ENCODE results near the gene BTC. TPM values are rescaled to one million over a fixed set of nuclear protein-coding genes. Genes with fewer than 3 reads are reported as not detected.
"Not testable (repeated sequence)": the region's sequence is repeated elsewhere in the genome, so short reads cannot be mapped to it uniquely, and the experiment has no call there.

Gene BTC
- total RNA-seq, 1 donor from 2014 or later: 0.12 TPM

DNA sequence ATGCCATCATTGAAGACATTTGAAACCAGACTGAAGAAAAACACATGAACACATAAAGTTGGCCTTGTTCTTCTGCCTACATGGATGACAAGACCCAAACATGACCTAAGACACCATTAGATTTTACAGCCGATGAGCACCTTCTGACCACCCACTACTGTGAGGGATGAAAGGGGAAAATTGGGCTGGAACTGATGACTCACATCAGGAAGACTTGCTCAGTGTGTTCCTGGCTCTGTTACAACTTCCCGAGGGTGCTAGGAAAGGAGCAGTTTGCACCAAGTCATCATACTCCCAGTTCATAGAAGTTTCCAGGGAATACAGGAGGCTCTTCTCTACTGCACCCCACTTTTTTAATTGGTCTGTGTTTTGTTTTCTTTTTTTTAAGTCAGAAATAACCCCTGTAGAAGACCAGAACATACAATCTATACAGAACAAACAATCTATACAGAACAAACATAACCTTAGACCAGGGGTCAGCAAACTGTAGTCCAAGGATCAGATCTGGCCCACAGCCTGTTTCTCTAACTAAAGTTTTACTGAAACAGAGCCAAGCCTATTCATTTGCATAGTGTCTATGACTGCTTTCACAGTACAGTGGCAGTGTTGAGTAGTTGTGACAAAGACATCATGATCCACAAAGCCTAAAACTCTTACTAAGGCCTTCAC, 25.3 kb downstream of the BTC start:
- intact Hi-C loops (cut with micrococcal nuclease): no loop called here
- DNase-seq: no peak
- no peak for ATAC-seq

DNA sequence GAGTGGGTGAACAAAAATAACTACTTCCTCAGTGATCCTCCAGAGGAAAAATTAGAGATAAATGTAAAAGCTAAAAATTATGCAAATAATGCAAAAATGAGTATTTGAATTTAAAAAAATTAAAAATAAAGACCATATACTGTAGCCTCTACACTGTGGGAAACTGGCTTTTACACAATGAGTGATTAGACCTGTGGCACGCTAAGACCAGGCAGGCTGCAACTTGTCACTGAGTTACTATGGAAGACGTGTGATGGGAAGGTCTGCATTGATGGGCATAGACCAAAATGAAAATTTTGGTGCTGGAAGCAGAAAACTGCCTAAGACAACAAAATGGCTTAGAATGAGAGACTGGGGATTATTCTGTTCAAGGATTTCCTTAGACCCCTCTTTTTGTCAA, 30.2 kb downstream of the BTC start:
- intact Hi-C loops (cut with micrococcal nuclease): no loop called here
- ATAC-seq: no peak
- DNase-seq: no peak

DNA sequence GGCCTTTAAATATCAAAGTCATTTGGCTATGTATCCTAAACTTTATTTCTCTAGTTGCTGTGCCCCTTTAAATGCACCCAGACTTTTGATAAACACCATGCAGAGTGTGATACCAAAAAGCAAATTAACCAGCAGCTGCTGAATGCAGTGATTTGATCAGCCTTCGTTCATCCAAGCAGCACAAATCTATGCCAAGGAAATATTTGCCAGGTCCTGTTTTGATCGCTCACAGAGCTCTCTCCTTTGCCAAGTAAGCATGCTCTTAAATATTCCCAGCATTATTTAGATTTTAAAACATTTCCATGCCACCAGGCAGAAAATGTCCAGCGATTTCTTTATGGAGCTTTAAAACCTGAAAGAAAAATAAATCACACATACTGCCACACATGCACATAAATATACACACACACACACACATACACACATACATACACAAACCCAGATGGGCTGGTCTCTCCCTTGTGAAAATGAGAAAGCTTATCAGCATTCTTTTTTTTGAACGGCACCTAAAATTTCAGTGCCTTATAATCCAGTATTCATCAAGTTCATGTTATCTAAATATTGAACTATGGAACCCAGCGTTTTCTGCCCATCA, 35.7 kb downstream of the BTC start:
- intact Hi-C loops (cut with micrococcal nuclease): no loop called here
- ATAC-seq (no peak), DNase-seq (no peak)

DNA sequence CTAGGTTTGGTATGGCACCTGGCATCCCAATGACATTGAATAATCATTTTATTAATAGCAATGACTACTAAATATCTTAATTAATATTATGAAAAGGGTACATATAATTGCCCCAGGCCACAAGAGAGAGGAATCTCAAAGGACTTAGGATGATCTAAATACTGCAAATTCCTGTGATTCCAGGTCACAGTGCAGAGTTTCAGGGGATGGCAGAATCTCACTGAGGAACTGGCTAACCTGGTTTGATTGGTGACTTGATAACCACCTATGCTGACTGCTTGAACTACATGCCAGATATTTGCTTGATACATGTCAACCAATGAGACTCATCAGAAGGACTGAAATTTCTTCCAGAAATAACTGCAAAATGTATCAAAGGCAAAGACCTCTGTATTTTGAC, 37.2 kb downstream of the BTC start:
- ATAC-seq: no peak
- DNase-seq: no peak
- intact Hi-C loops (cut with micrococcal nuclease): no loop called here

DNA sequence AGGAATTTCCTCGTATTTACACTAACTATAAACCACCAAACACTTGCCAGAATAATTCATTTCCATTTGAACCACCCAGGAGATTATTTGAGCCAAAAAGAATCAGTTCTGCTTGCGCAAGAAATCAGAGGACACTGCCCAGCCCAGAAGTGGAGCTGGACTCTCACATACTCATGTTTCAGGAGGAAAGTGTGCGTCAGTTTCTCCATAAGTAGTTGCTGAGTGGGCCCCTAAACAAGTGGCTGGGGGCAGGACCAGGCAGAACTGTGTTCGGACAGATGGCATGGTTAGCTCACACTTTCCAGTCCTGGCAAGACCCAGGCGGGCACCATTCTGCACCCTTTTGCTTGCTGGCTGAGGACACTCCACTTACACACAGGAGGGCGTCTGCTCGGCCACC, 38.8 kb downstream of the BTC start:
- ATAC-seq (no peak), DNase-seq (no peak)
- intact Hi-C loops (cut with micrococcal nuclease): no loop called here

DNA sequence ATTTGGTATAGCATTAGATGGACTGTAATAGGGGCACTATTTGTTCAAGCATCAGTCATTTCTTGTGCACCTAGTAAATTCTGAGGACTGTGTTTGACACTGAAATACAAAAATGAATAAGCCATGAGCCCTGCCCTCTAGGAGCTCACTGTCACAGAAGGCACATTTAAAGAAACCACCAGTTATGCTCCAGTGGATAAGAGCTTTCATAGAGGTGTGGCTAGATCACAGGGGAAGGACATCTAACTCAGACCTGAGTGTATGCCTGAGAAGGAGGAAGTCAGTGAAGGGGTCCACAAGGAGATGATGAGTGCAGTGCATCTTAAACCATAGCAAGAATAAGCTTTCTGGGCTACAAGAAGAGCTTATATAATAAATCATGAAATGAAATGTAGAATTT, 40.1 kb downstream of the BTC start:
- intact Hi-C loops (cut with micrococcal nuclease): no loop called here
- DNase-seq (no peak), ATAC-seq (no peak)

DNA sequence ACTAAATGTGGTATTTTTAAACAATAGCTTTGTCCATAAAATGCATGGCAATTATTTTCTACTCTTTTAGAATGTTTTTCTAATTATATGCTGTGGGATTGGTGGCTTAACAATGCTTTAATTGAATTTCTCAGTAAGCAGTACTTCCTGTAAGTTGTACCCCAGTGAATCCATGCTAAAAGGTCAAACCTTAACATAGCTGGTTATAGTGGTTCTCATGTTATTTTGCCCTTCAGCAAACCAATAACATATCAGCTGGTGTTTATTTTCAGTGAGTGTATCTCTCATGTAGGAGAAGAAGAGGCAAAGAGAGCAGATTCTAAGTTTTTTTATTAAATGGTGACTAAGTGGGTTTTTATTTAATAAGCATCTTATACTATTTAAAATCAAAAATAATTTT, 41.5 kb downstream of the BTC start:
- DNase-seq: no peak
- ATAC-seq: no peak
- intact Hi-C loops (cut with micrococcal nuclease): no loop called here

DNA sequence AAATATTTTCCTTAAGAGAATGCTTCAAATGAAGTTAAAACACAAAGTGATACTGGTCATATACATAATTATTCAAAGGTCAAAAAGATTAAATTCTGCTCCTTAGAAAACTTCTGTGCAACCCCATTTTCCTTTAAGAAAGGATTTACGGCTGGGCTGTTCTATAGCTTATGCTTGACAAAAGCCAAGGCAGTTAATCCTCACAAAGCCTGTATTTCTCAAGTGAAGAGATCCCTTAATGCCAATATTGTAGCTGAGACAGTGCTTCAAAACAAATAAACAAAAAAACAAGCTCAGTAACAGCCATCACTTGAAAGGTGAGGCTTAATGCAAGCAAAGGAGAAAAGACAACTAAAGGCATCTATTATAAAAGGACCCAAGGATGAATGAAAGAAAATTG, 42.5 kb downstream of the BTC start:
- DNase-seq (no peak), ATAC-seq (no peak)
- intact Hi-C loops (cut with micrococcal nuclease): no loop called here

DNA sequence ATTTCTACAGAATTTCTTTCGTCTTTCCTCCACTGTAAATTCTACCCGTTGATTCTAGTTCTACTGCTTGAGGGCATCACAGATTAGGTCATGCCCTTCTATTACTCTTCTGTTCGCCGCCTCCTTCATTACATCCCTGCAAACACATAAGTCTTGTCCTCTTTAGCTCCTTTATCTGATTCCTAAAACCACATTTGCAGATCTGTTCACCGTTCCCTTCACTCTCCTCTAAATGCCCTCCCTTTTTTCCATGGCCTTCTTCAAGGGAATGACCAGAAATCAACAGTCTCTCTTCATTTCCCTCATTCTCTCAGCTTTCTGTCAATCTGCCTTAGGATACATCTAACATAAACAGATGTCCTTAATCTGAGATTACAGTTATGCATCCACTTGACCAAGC, 43.1 kb downstream of the BTC start:
- intact Hi-C loops (cut with micrococcal nuclease): no loop called here

DNA sequence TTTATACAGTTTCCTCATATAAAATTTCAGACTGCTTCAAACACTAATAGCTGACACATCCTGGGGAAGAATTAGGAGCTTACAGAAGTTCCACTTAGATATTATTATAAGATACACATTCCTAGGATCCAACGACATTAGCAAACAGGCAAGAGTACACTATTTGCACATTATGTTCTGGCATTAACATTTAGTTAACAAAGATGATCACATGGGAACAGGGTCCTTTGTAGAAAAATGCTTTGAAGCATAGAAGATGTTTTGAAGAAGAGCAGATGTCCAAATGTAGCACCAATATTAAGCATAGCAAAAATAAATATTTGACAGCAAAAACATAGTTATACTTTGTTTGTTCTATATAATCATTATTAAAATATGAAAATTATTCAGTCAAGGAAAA, 52.1 kb downstream of the BTC start:
- intact Hi-C loops (cut with micrococcal nuclease): no loop called here
- no peak for ATAC-seq
- no peak for DNase-seq

More for the DNA sequence above, 43.1 kb downstream of the BTC start:
- DNase-seq: no peak
- no peak for ATAC-seq

DNA sequence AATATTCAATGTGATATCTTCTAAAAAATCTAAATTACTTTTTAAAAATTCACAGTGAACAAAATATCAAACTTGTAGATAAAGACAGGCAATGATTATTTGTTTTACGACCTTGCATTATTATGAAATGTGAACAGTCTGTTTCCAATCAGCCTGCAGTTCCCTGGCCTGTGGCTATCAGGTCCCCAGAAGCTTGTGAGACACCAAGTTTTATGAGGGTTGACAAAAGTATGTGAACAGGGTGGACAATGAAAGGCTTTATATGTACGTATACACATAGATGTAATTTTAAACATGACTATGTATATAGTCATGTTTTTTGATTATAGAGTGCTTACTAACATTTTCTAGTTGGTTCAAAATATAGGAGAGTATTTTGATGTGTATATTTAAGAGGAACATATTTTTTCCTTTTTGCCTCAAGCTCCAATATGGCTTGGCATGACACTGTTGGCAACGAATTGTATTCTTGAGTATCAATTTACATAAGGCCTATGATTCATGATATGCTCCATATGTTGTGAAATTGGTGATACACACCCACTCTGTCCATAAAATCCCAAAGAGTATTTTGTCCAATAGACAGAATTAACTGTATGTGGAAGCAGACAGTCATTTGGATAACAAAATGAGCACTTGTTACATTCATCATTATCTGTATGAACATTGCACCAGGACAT, 55.7 kb downstream of the BTC start:
- DNase-seq: no peak
- intact Hi-C loops (cut with micrococcal nuclease): no loop called here
- no peak for ATAC-seq

DNA sequence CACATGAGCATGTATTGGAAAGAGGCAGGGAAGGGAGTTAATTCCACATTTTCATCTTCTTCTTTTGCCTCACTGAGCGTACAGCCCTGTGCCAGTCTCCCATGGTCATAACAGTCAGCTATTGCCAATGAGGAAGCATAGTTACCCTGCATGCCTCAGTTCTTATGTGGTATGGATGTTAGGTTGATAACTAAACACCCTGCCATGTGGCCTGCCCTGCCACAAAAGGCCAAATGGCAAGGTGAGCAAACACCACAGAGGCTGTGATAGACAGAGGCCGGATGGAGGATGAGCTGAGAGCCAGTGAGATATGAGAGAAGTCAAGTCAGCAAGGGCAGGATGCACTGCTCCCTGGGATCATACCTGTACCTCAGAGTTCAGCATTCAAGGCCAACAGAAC, 59.3 kb downstream of the BTC start:
- DNase-seq: no peak
- intact Hi-C loops (cut with micrococcal nuclease): no loop called here
- no peak for ATAC-seq

DNA sequence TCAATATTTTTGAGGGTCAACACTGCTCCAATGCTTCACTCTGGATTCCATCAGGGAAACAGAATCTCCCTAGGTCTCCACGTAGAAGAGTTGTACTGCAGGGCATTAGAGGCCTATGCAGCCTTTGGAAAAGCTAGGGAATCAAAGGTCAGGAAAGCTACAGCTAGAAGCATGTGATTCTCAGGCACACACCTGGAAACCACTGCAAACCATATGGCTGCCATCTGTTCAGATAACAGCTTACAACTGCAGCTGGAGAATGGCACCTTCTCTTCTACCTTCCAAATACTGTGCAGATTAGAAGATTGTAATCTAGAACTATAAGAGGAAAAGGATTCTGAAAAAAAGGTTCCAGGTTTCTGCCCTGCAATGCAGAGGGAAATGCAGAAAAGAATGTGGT, 60.6 kb downstream of the BTC start:
- no peak for ATAC-seq
- intact Hi-C loops (cut with micrococcal nuclease): no loop called here
- DNase-seq: no peak

DNA sequence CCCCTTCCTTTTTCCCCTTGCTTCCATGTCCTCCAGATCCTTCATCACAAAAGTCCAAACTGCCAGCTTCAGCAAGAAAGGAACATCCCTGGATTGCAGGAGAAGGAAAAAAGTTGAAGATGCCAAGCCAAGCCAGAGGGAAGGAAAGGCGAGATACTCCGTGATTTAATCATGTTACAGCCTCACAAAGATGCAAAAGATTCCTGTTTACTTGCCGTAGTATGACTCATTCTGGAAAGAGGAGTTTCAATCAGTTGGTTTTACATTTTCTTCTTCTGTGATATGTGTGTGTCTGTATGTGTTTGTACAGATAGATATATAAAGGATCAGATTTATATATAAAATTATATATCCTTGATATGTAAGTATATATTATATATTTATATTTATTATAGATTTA, 69.3 kb downstream of the BTC start:
- DNase-seq: no peak
- ATAC-seq: no peak
- intact Hi-C loops (cut with micrococcal nuclease): no loop called here

DNA sequence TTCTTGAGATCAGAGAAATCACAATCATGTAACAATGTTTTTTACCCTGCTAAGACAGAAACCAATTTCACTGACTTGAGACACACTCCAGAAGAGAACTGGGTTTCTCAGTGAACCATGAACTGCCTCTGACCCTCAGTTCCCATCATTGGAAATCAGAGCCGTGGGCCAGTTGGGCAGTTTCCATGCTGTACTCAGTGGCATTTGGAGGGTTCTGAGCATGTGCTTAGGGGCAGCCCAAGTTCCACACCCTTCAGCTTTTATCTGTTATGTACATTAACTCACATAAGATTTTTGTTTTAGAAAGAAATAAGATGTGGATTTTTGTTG, 77.9 kb downstream of the BTC start:
- ATAC-seq: no peak
- intact Hi-C loops (cut with micrococcal nuclease): no loop called here
- DNase-seq: no peak

DNA sequence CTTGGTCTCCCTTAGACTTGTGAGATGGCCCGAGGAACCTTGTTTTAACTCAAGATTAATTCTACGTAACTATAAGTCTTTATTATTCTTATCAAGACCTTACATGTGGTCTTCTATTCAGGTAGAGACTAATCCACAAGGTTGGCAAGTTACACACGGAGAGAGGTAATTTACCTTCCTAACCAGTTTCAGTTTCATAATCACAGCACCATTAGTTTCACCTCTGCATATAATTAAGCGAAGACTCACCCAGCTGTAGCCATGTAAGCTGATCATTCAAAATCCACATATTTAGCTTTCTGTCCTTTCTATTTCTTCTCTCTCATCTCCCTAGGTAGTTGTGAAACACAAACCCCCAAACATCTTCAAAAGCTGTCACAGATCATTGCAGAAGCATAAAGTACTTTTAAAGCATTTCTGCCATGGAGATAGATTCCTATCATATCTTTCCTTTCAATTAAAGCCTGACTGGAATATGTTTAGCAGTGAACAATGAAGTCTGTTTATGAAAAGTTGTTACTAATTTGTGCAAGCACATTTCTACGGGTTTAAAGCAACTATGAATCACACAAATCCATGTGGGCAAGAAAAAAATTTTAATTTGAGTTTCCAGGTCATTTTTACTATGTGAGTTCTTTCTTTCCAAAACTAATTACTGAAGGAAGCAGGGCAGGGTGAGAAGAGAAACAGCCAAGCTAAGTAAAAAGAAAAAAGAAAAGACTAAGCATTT, 78.5 kb downstream of the BTC start:
- DNase-seq: no peak
- ATAC-seq: no peak
- intact Hi-C loops (cut with micrococcal nuclease): no loop called here

DNA sequence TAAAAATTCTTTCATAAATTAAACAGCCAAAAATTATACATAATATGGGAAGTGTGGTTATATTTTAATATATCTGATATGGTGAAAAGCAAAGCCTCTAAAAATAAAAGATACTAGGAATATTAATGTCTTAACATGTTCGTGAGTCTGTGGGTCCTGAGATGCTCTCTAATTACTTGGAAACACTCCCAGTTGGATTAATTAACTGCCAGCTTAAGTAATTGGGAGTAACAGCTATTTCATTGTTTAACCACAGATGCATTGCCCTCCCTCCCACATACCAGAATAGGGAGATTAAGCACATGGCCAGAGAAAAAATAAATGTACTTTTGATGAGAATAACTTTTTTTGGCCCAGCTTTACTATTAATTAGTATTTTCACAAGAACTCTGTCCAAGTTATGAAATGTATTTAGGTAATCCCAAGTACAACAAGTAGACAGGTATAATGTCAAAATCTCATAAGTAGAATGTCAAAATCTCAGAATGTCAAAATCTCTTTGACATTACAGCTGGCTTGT, 79.7 kb downstream of the BTC start:
- intact Hi-C loops (cut with micrococcal nuclease): no loop called here
- ATAC-seq (no peak), DNase-seq (no peak)

DNA sequence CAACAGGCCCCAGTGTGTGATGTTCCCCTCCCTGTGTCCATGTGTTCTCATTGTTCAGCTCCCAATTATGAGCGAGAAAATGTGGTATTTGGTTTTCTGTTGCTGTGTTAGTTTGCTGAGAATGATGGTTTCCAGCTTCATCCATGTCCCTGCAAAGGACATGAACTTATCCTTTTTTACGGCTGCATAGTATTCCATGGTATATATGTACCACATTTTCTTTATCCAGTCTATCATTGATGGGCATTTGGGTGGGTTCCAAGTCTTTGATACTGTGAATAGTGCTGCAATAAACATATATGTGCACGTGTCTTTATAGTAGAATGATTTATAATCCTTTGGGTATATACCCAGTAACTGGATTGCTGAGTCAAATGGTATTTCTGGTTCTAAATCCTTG, 86.2 kb downstream of the BTC start:
- ATAC-seq; intact Hi-C loops (cut with micrococcal nuclease): not testable (repeated sequence)

More for the DNA sequence above, 86.2 kb downstream of the BTC start:
- not testable (repeated sequence) for DNase-seq

Data from left ventricle myocardium superior (tissue), 1 donor.